ENCODE results near the gene CLRN3. TPM values are rescaled to one million over a fixed set of nuclear protein-coding genes. Genes with fewer than 3 reads are reported as not detected.

CLRN3 gene
- total and polyA plus RNA-seq, 2 experiments from 2014 or later: not detected

- TF ChIP-seq REST (IDR thresholded peaks at IDR 0.05; ENCODE audit: unreplicated experiment) (no peak), ZNF114 (CRISPR knock-in tag; IDR thresholded peaks at IDR 0.05) (no peak), STAT1 (IDR thresholded peaks at IDR 0.05; ENCODE audit: unreplicated experiment) (no peak), EZH2phosphoT487 (IDR thresholded peaks at IDR 0.05; ENCODE audit: unreplicated experiment) (no peak)
- TF ChIP-seq, protein P1, sequence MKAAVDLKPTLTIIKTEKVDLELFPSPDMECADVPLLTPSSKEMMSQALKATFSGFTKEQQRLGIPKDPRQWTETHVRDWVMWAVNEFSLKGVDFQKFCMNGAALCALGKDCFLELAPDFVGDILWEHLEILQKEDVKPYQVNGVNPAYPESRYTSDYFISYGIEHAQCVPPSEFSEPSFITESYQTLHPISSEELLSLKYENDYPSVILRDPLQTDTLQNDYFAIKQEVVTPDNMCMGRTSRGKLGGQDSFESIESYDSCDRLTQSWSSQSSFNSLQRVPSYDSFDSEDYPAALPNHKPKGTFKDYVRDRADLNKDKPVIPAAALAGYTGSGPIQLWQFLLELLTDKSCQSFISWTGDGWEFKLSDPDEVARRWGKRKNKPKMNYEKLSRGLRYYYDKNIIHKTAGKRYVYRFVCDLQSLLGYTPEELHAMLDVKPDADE (IDR thresholded peaks at IDR 0.05): no peak
Measured at GRCh38 chr10:127852456-127852855, 40.3 kb downstream of the CLRN3 start (continued).

- Mint-ChIP-seq H3K27ac (no peak overlapping the region), H3K27me3 (ENCODE audit: insufficient read depth, low read depth, poor library complexity) (peaks cover 12% of the 10 kb centered on the region)
Measured at GRCh38 chr10:127851661-127852194, 41.0 kb downstream of the CLRN3 start.

More at GRCh38 chr10:127851661-127852194, 41.0 kb downstream of the CLRN3 start:
- Histone ChIP-seq H4K20me1 (replicated peaks; ENCODE audit: insufficient read depth) (no peaks in the 10 kb centered on the region), H3K4me2 (no peak overlapping the region), H3K4me1 (ENCODE audit: insufficient read depth) (peaks cover 8% of the 10 kb centered on the region; the same call in 1 of the 2 replicates), H3K4me3 (no peak overlapping the region), H3F3A (replicated peaks; ENCODE audit: low read depth) (no peaks in the 10 kb centered on the region), H3K79me2 (replicated peaks; ENCODE audit: insufficient read depth) (no peaks in the 10 kb centered on the region), H3K27me3 (ENCODE audit: insufficient read depth) (no peaks in the 10 kb centered on the region), H3K36me3 (ENCODE audit: insufficient read depth) (no peaks in the 10 kb centered on the region), H3K9me2 (ENCODE audit: insufficient read depth) (no peaks in the 10 kb centered on the region), H2AFZ (no peak overlapping the region), H3K27ac (ENCODE audit: low read depth) (no peak overlapping the region)
- DNase-seq (ENCODE audit: low spot score) (no peak), ATAC-seq (no peak)
- Mint-ChIP-seq H3K9me3 (peaks cover 3% of the 10 kb centered on the region; the same call in 1 of the 3 replicates), H3K4me3 (no peak overlapping the region), H3K36me3 (ENCODE audit: low read depth) (no peaks in the 10 kb centered on the region), H3K4me1 (peaks cover 5% of the 10 kb centered on the region)
- TF ChIP-seq ZNF462 (CRISPR knock-in tag; IDR thresholded peaks at IDR 0.05): no peak
- no peak for TF ChIP-seq STAT1 (IDR thresholded peaks at IDR 0.05; ENCODE audit: unreplicated experiment)
- TF ChIP-seq POLR2AphosphoS5 (IDR thresholded peaks at IDR 0.05; ENCODE audit: low read depth): no peak
- no peak for TF ChIP-seq JUNB (IDR thresholded peaks at IDR 0.05; ENCODE audit: unreplicated experiment)
- TF ChIP-seq ZNF114 (CRISPR knock-in tag; IDR thresholded peaks at IDR 0.05): no peak
- TF ChIP-seq, protein P2, sequence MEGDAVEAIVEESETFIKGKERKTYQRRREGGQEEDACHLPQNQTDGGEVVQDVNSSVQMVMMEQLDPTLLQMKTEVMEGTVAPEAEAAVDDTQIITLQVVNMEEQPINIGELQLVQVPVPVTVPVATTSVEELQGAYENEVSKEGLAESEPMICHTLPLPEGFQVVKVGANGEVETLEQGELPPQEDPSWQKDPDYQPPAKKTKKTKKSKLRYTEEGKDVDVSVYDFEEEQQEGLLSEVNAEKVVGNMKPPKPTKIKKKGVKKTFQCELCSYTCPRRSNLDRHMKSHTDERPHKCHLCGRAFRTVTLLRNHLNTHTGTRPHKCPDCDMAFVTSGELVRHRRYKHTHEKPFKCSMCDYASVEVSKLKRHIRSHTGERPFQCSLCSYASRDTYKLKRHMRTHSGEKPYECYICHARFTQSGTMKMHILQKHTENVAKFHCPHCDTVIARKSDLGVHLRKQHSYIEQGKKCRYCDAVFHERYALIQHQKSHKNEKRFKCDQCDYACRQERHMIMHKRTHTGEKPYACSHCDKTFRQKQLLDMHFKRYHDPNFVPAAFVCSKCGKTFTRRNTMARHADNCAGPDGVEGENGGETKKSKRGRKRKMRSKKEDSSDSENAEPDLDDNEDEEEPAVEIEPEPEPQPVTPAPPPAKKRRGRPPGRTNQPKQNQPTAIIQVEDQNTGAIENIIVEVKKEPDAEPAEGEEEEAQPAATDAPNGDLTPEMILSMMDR (conservative IDR thresholded peaks at IDR 0.05; ENCODE audit: low read depth in 2 of 2): no peak

All from GM23338 (cell line).